HG02885 (cell line): ENCODE measurements around the gene CUTA.
"Not testable (repeated sequence)": the region's sequence is repeated elsewhere in the genome, so short reads cannot be mapped to it uniquely, and the experiment has no call there.

Experiments
- ATAC-seq: cut with Tn5 transposase; IDR thresholded peaks from one replicate; pipeline ENCODE4 v1.9.1; 2021; ENCODE audit warnings: mild to moderate bottlenecking; ENCODE audit not compliant: unreplicated experiment, poor library complexity

CUTA gene

DNA sequence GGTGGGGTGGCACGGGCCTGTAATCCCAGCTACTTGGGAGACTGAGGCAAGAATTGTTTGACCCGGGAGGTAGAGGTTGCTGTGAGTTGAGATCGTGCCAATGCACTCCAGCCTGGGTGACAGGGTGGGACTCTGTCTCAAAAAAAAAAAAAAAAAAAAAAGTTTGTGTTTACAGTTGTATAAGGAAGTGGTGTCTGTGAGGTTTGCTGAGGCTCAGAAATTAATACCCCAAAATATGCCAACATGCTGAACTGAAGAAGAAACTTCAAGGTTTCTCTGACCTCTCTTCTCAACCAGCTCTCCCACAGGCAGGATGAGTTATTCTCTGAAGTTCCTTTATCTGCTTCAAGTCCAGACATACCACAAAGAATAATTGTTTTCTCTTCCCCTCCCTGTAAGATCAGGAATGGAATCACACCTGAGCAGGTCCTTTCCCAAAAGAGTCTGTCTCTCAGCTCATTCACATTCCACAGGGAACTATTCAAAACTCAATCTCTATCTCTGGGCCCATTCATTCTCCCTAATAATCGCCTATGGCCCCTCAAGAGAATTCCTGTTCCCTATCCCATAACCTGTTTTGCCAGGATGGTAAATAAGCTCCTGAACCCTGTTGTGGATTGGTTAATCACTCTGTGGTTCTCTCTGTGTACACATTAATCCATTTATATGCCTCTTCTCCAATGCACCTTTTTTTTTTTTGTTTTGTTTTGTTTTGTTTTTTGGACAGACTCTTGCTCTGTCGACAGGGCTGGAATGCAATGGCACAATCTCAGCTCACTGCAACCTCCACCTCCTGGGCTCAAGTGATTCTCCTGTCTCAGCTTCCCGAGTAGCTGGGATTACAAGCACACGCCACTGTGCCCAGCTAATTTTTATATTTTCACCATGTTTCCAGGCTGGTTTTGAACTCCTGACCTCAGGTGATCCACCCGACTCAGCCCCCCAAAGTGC lies 43.7 kb downstream of the CUTA start:
- ATAC-seq: no peak

DNA sequence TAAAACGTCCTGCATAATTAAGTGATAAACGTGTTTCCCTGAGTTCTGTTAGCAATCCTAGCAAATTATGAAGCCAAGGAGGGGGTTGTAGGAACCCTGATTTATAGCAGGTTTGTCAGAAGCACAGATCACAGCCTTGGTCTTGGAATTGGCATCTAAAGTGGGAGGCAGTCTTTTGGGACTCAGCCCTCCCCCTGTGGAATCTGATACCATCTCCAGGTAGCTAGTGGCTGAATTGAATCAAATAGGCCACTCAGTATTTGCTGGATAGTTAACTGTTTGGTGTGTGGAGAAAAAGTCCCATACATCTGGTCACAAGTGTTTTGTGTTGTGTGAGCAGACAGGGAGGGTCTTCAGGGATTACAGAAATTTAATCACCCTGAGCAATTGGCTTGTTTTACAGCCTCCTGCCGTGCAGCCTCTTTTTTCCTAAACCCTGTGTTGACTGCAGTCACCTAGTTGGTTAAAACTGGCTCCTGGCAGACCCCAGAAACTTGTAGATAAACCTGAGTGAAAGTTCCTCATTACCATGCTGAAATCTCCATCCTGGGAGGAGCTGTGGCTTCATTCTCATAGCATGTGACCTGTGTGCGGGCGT lies 45.3 kb downstream of the CUTA start:
- ATAC-seq: no peak

DNA sequence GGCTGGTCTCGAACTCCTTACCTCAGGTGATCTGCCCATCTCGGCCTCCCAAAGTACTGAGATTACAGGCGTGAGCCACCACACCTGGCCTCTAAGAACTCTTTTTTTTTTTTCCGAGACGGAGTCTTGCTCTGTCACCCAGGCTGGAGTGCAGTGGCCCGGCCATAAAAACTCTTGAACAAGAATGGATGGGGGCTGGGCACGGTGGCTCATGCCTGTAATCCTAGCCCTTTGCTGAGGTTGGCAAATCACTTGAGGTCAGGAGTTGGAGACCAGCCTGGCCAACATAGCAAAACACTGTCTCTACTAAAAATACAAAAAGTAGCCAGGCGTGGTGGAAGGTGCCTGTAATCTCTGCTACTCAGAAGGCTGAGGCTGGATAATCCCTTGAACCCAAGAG lies 46.0 kb downstream of the CUTA start:
- ATAC-seq: not testable (repeated sequence)

DNA sequence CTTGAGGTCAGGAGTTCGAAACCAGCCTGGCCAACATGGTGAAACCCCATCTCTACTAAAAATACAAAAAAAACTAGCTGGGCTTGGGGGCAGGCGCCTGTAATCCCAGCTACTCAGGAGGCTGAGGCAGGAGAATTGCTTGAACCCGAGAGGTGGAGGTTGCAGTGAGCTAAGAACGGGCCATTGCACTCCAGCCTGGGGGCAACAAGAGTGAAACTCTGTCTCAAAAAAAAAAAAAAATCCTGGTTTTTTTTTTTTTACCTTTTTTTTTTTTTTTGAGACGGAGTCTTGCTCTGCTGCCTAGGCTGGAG lies 50.2 kb downstream of the CUTA start:
- not testable (repeated sequence) for ATAC-seq

DNA sequence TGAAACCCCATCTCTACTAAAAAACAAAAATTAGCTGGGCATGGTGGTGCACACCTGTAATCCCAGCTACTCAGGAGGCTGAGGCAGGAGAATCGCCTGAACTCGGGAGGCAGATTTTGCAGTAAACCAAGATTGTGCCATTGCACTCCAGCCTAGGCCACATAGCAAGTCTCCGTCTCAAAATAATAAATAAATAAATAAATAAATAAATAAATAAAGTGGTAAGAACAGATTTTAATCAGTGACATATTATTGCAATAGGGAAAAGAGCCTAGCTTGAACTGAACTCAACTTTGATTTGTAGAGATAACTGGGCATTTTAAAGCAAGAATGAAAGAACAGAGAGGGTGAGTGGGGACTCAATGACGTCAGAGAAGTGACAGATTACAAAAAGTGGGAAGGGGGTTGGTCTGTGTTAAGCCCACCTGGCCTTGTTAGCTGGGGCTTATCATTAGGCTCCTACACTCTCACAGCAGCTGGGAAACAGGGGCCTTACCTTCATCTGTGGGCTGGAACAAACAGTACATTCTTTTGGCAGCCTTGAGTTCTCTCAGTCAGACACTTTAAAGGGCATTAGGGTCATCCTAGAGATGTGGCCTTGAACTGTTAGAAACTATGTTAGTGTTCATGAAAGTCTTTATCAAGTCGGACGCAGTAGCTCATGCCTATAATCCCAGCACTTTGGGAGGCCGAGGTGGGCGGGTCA lies 50.7 kb downstream of the CUTA start:
- no peak for ATAC-seq
